Measurements from ENCODE around the gene NR1H4.

The NR1H4 gene

GRCh38 chr12:100584256-100584655 is 110.6 kb downstream of the NR1H4 start:
- TF ChIP-seq PRDM6 (tag by site-specific recombination; IDR thresholded peaks at IDR 0.05), result no peak
- TF ChIP-seq ATF2 (tag by site-specific recombination; IDR thresholded peaks at IDR 0.05; ENCODE audit: low read depth), result peak; percentile 72
- no peak for TF ChIP-seq ZNF148 (tag by site-specific recombination; IDR thresholded peaks at IDR 0.05; ENCODE audit: borderline replicate concordance)
- TF ChIP-seq ZNF76 (tag by site-specific recombination; IDR thresholded peaks at IDR 0.05; ENCODE audit: borderline replicate concordance, low read depth), result no peak
- ChIA-PET CTCF (no interaction called here), POLR2A (no interaction called here)
- no peaks in the 10 kb centered on the region for H3K36me3 ChIP-seq (ENCODE audit: control insufficient read depth in 2 of 2, insufficient read depth in 1 of 2, low read length in 2 of 2)
- H3K27ac ChIP-seq (ENCODE audit: extremely low read depth, low read depth, low read length), result no peak overlapping the region
- H3K4me1 ChIP-seq (ENCODE audit: control insufficient read depth, insufficient read depth, low read length), result no peaks in the 10 kb centered on the region
- 0 out of 2 replicates have a peak, but pooled peaks cover 2% of the 10 kb centered on the region for H3K9me3 ChIP-seq (ENCODE audit: control insufficient read depth, insufficient read depth, low read depth, low read length)
- H3K4me3 ChIP-seq (ENCODE audit: low read depth, low read length), result no peak overlapping the region

GRCh38 chr12:100591979-100592378 is 118.3 kb downstream of the NR1H4 start:
- H3K36me3 ChIP-seq (ENCODE audit: control insufficient read depth in 2 of 2, insufficient read depth in 1 of 2, low read length in 2 of 2), result no peaks in the 10 kb centered on the region
- H3K4me3 ChIP-seq (ENCODE audit: low read depth, low read length), result no peak overlapping the region
- ChIA-PET CTCF (no interaction called here), POLR2A (no interaction called here)
- no peak overlapping the region for H3K27ac ChIP-seq (ENCODE audit: extremely low read depth, low read depth, low read length)
- H3K4me1 ChIP-seq (ENCODE audit: control insufficient read depth, insufficient read depth, low read length), result peaks cover 7% of the 10 kb centered on the region
- TF ChIP-seq ZNF692 (tag by site-specific recombination; IDR thresholded peaks at IDR 0.05), result no peak
- no peak for TF ChIP-seq PRDM1 (tag by site-specific recombination; IDR thresholded peaks at IDR 0.05)
- TF ChIP-seq ZNF660 (tag by site-specific recombination; IDR thresholded peaks at IDR 0.05), result no peak
- no peak for TF ChIP-seq ZNF585B (tag by site-specific recombination; IDR thresholded peaks at IDR 0.05)
- no peak for TF ChIP-seq ZNF513 (tag by site-specific recombination; IDR thresholded peaks at IDR 0.05)
- no peak for TF ChIP-seq BCL11B (tag by site-specific recombination; IDR thresholded peaks at IDR 0.05; ENCODE audit: low read depth)
- no peak for TF ChIP-seq ZFP37 (tag by site-specific recombination; IDR thresholded peaks at IDR 0.05)
- no peak for TF ChIP-seq ZNF394 (tag by site-specific recombination; IDR thresholded peaks at IDR 0.05; ENCODE audit: borderline replicate concordance)
- TF ChIP-seq ZNF404 (tag by site-specific recombination; IDR thresholded peaks at IDR 0.05), result no peak
- no peak for TF ChIP-seq INSM2 (tag by site-specific recombination; IDR thresholded peaks at IDR 0.05)
- no peak for TF ChIP-seq ZNF239 (tag by site-specific recombination; IDR thresholded peaks at IDR 0.05)
- TF ChIP-seq ZBTB17 (tag by site-specific recombination; IDR thresholded peaks at IDR 0.05), result no peak
- TF ChIP-seq SCRT2 (tag by site-specific recombination; IDR thresholded peaks at IDR 0.05), result no peak
- no peak for TF ChIP-seq ZNF202 (tag by site-specific recombination; IDR thresholded peaks at IDR 0.05; ENCODE audit: borderline replicate concordance)
- TF ChIP-seq ZNF792 (tag by site-specific recombination; IDR thresholded peaks at IDR 0.05), result no peak
- no peak for TF ChIP-seq ZNF121 (tag by site-specific recombination; IDR thresholded peaks at IDR 0.05)
- no peak for TF ChIP-seq ZNF777 (tag by site-specific recombination; IDR thresholded peaks at IDR 0.05; ENCODE audit: borderline replicate concordance)
- H3K9me3 ChIP-seq (ENCODE audit: control insufficient read depth, insufficient read depth, low read depth, low read length), result no peaks in the 10 kb centered on the region

All from HEK293 (cell line).